C4-2B (cell line): Measurements from ENCODE around the gene ZNF691.

ENCODE experiments used
- ZFX ChIP-seq: fragments of 450-650 bp; IDR thresholded peaks from 2 replicates; pipeline ENCODE4 v1.6.1; 2017
- TF ChIP-seq, protein P1 (sequence below): fragments of 450-650 bp; conservative IDR thresholded peaks from 2 replicates; pipeline ENCODE4 v1.5.1; 2017; ENCODE audit warnings: mild to moderate bottlenecking

DNA sequence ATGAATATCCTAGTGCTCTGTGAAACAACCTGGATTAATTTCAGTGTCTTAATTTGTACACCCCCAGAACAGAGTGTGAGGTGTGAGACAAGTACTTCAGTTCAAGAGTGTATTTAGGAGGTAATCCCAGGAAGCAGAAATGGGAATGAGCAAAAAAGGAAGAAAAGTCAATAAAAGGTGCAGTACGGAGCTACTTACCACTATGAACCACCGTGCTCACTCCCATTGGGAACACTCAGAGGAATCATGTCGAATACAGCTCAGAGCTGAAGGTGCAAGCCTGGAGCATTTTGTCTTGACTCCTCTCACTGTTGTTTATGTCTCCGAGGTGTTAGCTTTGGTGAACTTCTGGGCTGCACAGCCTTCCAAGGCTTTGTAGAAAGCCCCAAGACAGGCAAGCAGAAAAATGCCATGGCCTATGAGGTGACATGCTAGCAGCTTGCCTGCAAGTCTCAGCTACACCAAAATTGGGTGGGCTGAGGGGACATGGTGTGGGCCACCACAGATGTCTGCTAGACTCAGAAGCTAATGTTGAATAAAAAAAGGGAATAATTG is 21.9 kb upstream of the ZNF691 start:
- TF ChIP-seq, protein P1, sequence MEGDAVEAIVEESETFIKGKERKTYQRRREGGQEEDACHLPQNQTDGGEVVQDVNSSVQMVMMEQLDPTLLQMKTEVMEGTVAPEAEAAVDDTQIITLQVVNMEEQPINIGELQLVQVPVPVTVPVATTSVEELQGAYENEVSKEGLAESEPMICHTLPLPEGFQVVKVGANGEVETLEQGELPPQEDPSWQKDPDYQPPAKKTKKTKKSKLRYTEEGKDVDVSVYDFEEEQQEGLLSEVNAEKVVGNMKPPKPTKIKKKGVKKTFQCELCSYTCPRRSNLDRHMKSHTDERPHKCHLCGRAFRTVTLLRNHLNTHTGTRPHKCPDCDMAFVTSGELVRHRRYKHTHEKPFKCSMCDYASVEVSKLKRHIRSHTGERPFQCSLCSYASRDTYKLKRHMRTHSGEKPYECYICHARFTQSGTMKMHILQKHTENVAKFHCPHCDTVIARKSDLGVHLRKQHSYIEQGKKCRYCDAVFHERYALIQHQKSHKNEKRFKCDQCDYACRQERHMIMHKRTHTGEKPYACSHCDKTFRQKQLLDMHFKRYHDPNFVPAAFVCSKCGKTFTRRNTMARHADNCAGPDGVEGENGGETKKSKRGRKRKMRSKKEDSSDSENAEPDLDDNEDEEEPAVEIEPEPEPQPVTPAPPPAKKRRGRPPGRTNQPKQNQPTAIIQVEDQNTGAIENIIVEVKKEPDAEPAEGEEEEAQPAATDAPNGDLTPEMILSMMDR = no peak
- no peak for TF ChIP-seq ZFX
